ENCODE measurements around the gene SAMD8. TPM values are rescaled to one million over a fixed set of nuclear protein-coding genes. Genes with fewer than 3 reads are reported as not detected.

Gene SAMD8
- 12.3 TPM for polyA plus RNA-seq
- long read RNA-seq, donor 1, partial matches to known transcripts = 0 of 1 reads
- long read RNA-seq, donor 1, other reads (novel, unspliced or antisense) = 0 of 1 reads
- long read RNA-seq, donor 2, partial matches to known transcripts = 0 of 1 reads
- long read RNA-seq, donor 2, other reads (novel, unspliced or antisense) = 0 of 1 reads
- long read RNA-seq, donor 3 = 0 reads
- long read RNA-seq, donor 4, partial matches to known transcripts = 6 of 6 reads
- long read RNA-seq, donor 4, other reads (novel, unspliced or antisense) = 0 of 6 reads
- long read RNA-seq, donor 5 = 0 reads
- long read RNA-seq, donor 6, partial matches to known transcripts = 0 of 3 reads
- long read RNA-seq, donor 6, other reads (novel, unspliced or antisense) = 0 of 3 reads
- long read RNA-seq, donor 7, partial matches to known transcripts = 0 of 2 reads
- long read RNA-seq, donor 7, other reads (novel, unspliced or antisense) = 0 of 2 reads
- long read RNA-seq, donor 8, partial matches to known transcripts = 0 of 3 reads
- long read RNA-seq, donor 8, other reads (novel, unspliced or antisense) = 0 of 3 reads
- long read RNA-seq, donor 9, partial matches to known transcripts = 0 of 1 reads
- long read RNA-seq, donor 9, other reads (novel, unspliced or antisense) = 0 of 1 reads
- long read RNA-seq, donor 10, partial matches to known transcripts = 0 of 3 reads
- long read RNA-seq, donor 10, other reads (novel, unspliced or antisense) = 0 of 3 reads
- long read RNA-seq, donor 11 = 0 reads

DNA sequence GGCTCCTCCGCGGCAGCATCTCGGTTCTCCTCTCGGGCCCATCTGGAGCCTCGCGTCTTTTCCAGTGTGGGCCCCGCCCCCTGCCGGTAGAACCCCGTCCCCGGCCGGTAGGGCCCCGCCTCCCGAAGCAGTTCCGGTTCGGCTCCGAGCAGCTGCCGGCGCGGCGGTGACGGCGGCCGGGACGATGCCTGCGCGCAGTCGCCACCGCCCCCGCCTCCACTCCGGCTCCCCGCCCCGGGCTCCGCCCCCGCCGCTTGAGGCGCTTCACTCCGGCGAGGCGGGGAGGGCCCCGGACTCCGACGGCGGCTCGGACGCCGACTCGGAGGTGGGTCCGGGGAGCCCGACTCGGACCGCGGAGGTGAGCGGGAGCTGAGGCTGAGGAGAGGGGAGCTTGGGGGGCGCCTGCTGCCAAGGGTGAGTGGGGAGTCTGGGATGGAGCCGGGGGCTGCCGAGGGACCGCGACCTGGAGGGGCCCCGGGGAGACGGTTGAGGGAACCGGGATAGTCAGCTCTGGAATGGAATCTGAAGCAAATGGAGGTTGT is at the start of gene SAMD8:
TSS of gene SAMD8 (plus strand) at position 292 of the 542 bp plus-strand sequence. CDS start 38,873 bp downstream, outside the sequence.
- Histone ChIP-seq H3K4me3 (ENCODE audit: low read length) (peak within 1 kb of the TSS; percentile 93), H3K9me3 (ENCODE audit: control insufficient read depth, low read depth, low read length) (no peaks in the 10 kb centered on the region), H3K36me3 (ENCODE audit: control insufficient read depth, insufficient read depth, low read length) (no peaks in the 10 kb centered on the region), H3K27me3 (ENCODE audit: control insufficient read depth, insufficient read depth, low read length) (no peaks in the 10 kb centered on the region), H3K27ac (ENCODE audit: low read length) (peak within 1 kb of the TSS; percentile 97), H3K4me1 (ENCODE audit: control insufficient read depth, insufficient read depth, low read length) (peaks cover 3% of the 10 kb centered on the region)
- 0% methylated on average over 1 of the region's 61 CpGs for WGBS (ENCODE audit: insufficient coverage, low lambda C conversion rate)
- peak; percentile 96 to 97 for DNase-seq

DNA sequence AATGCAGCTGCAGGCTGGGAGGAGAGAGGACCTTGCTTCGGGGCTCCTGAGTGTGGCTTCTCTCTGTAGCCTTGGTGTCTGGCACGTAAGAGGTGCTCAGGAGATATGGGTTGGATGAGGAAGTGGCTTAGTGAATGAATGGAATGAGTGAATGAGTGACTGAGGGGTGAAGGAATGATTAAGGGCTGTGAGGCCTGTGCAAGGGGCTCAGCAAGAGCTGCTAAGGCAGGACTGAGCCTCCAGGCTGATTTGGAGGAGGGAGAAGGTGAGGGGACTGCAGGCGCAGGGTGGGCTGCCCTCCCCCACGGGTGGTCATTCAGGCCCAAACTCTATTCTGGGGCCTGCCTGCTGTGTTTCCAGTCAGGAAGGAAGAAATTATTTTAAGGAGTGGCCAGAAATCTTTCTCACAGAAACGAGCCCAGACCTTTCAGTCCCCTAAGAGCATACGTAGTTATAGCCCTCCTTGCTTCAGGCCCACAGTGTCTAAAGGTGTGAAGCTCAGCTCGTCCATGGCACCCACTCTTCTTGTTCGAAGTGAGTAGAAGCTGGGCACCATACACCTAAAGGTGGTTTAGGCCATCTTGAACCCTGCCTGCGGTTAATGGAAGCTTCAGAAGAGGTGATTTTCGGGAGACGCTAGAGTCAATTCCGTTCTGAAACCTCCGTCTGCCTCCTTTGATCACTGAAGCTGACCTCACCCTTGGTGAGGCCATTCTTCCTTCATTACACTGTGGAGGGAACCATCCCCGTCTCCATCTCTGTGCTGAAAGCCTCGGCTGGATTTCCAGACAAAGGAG is 49.5 kb upstream of the SAMD8 start:
- 100% methylated on average over 1 of the region's 15 CpGs for WGBS (ENCODE audit: insufficient coverage, low lambda C conversion rate)
- H3K27me3 ChIP-seq (ENCODE audit: control insufficient read depth, insufficient read depth, low read length) = no peaks in the 10 kb centered on the region
- H3K27ac ChIP-seq (ENCODE audit: low read length) = no peak overlapping the region
- no peak for DNase-seq
- H3K36me3 ChIP-seq (ENCODE audit: control insufficient read depth, insufficient read depth, low read length) = no peaks in the 10 kb centered on the region
- H3K4me1 ChIP-seq (ENCODE audit: control insufficient read depth, insufficient read depth, low read length) = no peaks in the 10 kb centered on the region
- H3K9me3 ChIP-seq (ENCODE audit: control insufficient read depth, low read depth, low read length) = no peaks in the 10 kb centered on the region
- no peak overlapping the region for H3K4me3 ChIP-seq (ENCODE audit: low read length)

DNA sequence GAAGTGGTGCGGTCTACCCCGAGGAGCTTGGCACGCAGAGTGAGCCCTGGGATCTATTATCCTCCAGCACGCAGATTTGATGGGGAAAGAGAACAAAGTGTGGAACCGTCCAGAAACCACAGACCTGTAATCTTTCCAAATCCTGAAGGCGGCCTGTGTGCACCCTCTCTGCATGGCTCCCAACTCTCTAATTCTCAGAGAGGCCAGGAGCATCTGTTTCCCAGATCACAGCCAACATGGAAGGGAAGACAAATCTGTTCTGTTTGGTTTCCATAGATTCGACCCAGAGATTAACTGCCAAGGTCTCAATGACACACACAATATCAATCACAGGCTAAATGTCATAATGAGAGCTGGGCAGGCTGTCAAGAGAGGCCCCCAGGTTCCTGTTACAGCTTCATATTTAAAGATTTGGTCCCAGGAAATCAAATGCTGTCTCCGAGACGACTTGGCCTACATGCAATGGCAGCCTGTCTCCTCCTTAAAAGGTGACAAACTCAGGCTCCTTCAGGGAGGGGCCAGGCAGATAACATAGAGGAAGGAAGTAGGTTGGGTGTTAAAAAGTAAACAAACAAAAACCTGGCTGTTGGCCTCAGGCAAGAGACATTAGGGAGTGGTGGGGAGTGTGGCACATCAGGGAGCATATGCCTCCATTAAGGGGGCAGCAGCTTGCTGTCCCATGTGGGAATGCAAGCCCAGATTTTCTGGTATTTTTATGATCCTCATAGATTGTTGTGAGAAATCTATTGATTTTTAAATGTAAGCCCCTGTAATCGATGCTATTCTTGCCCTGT is 48.8 kb upstream of the SAMD8 start:
- WGBS (ENCODE audit: insufficient coverage, low lambda C conversion rate) = 40% methylated on average over 1 of the region's 10 CpGs
- H3K27me3 ChIP-seq (ENCODE audit: control insufficient read depth, insufficient read depth, low read length) = no peaks in the 10 kb centered on the region
- no peaks in the 10 kb centered on the region for H3K36me3 ChIP-seq (ENCODE audit: control insufficient read depth, insufficient read depth, low read length)
- DNase-seq = no peak
- H3K4me3 ChIP-seq (ENCODE audit: low read length) = no peak overlapping the region
- no peaks in the 10 kb centered on the region for H3K4me1 ChIP-seq (ENCODE audit: control insufficient read depth, insufficient read depth, low read length)
- H3K27ac ChIP-seq (ENCODE audit: low read length) = no peak overlapping the region
- no peaks in the 10 kb centered on the region for H3K9me3 ChIP-seq (ENCODE audit: control insufficient read depth, low read depth, low read length)

GRCh38 chr10:75063461-75064230 is 47.8 kb upstream of the SAMD8 start:
- no peaks in the 10 kb centered on the region for H3K9me3 ChIP-seq (ENCODE audit: control insufficient read depth, low read depth, low read length)
- no peaks in the 10 kb centered on the region for H3K4me1 ChIP-seq (ENCODE audit: control insufficient read depth, insufficient read depth, low read length)
- no peak overlapping the region for H3K4me3 ChIP-seq (ENCODE audit: low read length)
- WGBS (ENCODE audit: insufficient coverage, low lambda C conversion rate) = 100% methylated on average over 2 of the region's 8 CpGs
- H3K36me3 ChIP-seq (ENCODE audit: control insufficient read depth, insufficient read depth, low read length) = no peaks in the 10 kb centered on the region
- H3K27ac ChIP-seq (ENCODE audit: low read length) = no peak overlapping the region
- no peaks in the 10 kb centered on the region for H3K27me3 ChIP-seq (ENCODE audit: control insufficient read depth, insufficient read depth, low read length)
- no peak for DNase-seq

GRCh38 chr10:75065076-75065475 is 46.4 kb upstream of the SAMD8 start:
- Histone ChIP-seq H3K4me1 (ENCODE audit: control insufficient read depth, insufficient read depth, low read length) (no peaks in the 10 kb centered on the region), H3K27ac (ENCODE audit: low read length) (no peak overlapping the region), H3K27me3 (ENCODE audit: control insufficient read depth, insufficient read depth, low read length) (no peaks in the 10 kb centered on the region), H3K36me3 (ENCODE audit: control insufficient read depth, insufficient read depth, low read length) (no peaks in the 10 kb centered on the region), H3K4me3 (ENCODE audit: low read length) (no peak overlapping the region), H3K9me3 (ENCODE audit: control insufficient read depth, low read depth, low read length) (no peaks in the 10 kb centered on the region)
- 100% methylated on average over 1 of the region's 4 CpGs for WGBS (ENCODE audit: insufficient coverage, low lambda C conversion rate)
- no peak for DNase-seq

DNA sequence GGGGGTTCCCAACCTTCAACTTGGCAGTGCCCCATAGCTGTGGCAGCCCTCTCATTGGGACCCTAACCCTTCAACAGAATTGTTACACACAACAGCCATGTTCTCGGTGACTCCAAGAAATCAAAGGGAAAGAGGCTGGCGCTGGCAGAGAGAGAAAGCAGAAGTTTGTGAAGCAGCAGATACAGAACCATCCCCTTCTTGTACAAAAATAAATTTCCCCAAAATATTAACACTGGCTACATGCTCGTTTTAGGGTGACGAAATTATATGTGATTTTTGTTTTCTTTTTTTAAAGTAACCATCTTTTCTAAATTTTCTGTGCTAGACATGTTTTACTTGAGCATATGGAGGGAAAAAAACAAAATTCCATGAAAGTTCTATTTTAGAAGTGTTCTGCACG is 45.2 kb upstream of the SAMD8 start:
- H3K4me1 ChIP-seq (ENCODE audit: control insufficient read depth, insufficient read depth, low read length) = peaks cover 2% of the 10 kb centered on the region
- H3K27me3 ChIP-seq (ENCODE audit: control insufficient read depth, insufficient read depth, low read length) = no peaks in the 10 kb centered on the region
- no peak overlapping the region for H3K27ac ChIP-seq (ENCODE audit: low read length)
- H3K9me3 ChIP-seq (ENCODE audit: control insufficient read depth, low read depth, low read length) = no peaks in the 10 kb centered on the region
- no peak for DNase-seq
- no peak overlapping the region for H3K4me3 ChIP-seq (ENCODE audit: low read length)
- H3K36me3 ChIP-seq (ENCODE audit: control insufficient read depth, insufficient read depth, low read length) = no peaks in the 10 kb centered on the region
- 100% methylated on average over 2 of the region's 5 CpGs for WGBS (ENCODE audit: insufficient coverage, low lambda C conversion rate)

- Histone ChIP-seq H3K36me3 (ENCODE audit: control insufficient read depth, insufficient read depth, low read length) (no peaks in the 10 kb centered on the region), H3K27ac (ENCODE audit: low read length) (no peak overlapping the region), H3K27me3 (ENCODE audit: control insufficient read depth, insufficient read depth, low read length) (no peaks in the 10 kb centered on the region), H3K4me3 (ENCODE audit: low read length) (no peak overlapping the region), H3K9me3 (ENCODE audit: control insufficient read depth, low read depth, low read length) (no peaks in the 10 kb centered on the region), H3K4me1 (ENCODE audit: control insufficient read depth, insufficient read depth, low read length) (peaks cover 2% of the 10 kb centered on the region)
- WGBS (ENCODE audit: insufficient coverage, low lambda C conversion rate) = no CpG with 5 or more reads among the region's 7 CpGs
- no peak for DNase-seq
These were observed 44.2 kb upstream of the SAMD8 start for GRCh38 chr10:75067272-75067671.

- Histone ChIP-seq H3K27me3 (ENCODE audit: control insufficient read depth, insufficient read depth, low read length) (no peaks in the 10 kb centered on the region), H3K4me1 (ENCODE audit: control insufficient read depth, insufficient read depth, low read length) (peaks cover 2% of the 10 kb centered on the region), H3K4me3 (ENCODE audit: low read length) (no peak overlapping the region), H3K27ac (ENCODE audit: low read length) (no peak overlapping the region), H3K9me3 (ENCODE audit: control insufficient read depth, low read depth, low read length) (peaks cover 2% of the 10 kb centered on the region), H3K36me3 (ENCODE audit: control insufficient read depth, insufficient read depth, low read length) (no peaks in the 10 kb centered on the region)
- DNase-seq = peak in 1 of 2 donors; percentile 27
- WGBS (ENCODE audit: insufficient coverage, low lambda C conversion rate) = 100% methylated on average over 2 of the region's 6 CpGs
These were observed 42.9 kb upstream of the SAMD8 start for GRCh38 chr10:75068523-75068922.

- Histone ChIP-seq H3K36me3 (ENCODE audit: control insufficient read depth, insufficient read depth, low read length) (no peaks in the 10 kb centered on the region), H3K27me3 (ENCODE audit: control insufficient read depth, insufficient read depth, low read length) (no peaks in the 10 kb centered on the region), H3K9me3 (ENCODE audit: control insufficient read depth, low read depth, low read length) (peaks cover 2% of the 10 kb centered on the region), H3K27ac (ENCODE audit: low read length) (peak overlapping the region; percentile 26), H3K4me3 (ENCODE audit: low read length) (no peak overlapping the region), H3K4me1 (ENCODE audit: control insufficient read depth, insufficient read depth, low read length) (peaks cover 2% of the 10 kb centered on the region)
- WGBS (ENCODE audit: insufficient coverage, low lambda C conversion rate) = no CpG with 5 or more reads among the region's 11 CpGs
- DNase-seq = no peak
These were observed 41.0 kb upstream of the SAMD8 start for GRCh38 chr10:75070476-75070875.
